Vagina (tissue), 2 donors: ENCODE data around the gene IKBKE.

ENCODE experiments used
- POLR2A ChIP-seq, 2 donors: fragments of 450-650 bp; IDR thresholded peaks; one replicate each; pipeline ENCODE4 v1.6.1; 2017; ENCODE audit warnings: antibody characterized with exemption in 2 of 2, mild to moderate bottlenecking in 2 of 2, moderate library complexity in 2 of 2
- POLR2AphosphoS5 ChIP-seq, 2 donors: sonication (generic); formaldehyde crosslinking; IDR thresholded peaks; one replicate each; pipeline ENCODE4 v1.9.0; 2017; ENCODE audit warnings: antibody characterized with exemption in 2 of 2, mild to moderate bottlenecking in 2 of 2, low read depth in 1 of 2; ENCODE audit not compliant: insufficient read depth in 1 of 2
- TF ChIP-seq, protein P1 (sequence below), 3 experiments: fragments of 450-650 bp in 2 of 3; fragments of 200-600 bp in 1 of 3; sonication (generic) in 1 of 3; IDR thresholded peaks; one replicate each; pipeline ENCODE4 v1.5.1; 2017 to 2019; ENCODE audit warnings: antibody characterized with exemption in 3 of 3, mild to moderate bottlenecking in 2 of 3, moderate library complexity in 2 of 3

DNA sequence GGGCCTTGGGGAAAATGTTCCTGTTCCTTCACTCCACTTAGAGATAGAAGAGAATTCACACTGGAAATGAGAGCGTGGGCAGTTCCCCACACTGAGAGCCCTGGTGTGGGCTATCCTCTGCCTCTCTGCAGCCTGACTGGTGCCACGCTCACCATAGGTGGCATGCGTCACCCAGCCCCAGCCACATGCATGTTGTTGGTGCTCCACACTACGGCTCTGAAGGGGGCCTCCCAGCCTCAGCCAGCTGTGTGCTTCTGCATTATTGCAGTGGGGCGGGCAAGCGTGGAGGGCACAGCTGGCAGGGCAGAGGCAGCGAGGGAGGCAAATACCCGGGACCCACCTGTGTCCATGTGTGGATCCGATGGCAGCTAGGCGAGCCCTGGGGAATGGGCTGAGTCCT, 22.3 kb downstream of the IKBKE start:
- TF ChIP-seq, protein P1, sequence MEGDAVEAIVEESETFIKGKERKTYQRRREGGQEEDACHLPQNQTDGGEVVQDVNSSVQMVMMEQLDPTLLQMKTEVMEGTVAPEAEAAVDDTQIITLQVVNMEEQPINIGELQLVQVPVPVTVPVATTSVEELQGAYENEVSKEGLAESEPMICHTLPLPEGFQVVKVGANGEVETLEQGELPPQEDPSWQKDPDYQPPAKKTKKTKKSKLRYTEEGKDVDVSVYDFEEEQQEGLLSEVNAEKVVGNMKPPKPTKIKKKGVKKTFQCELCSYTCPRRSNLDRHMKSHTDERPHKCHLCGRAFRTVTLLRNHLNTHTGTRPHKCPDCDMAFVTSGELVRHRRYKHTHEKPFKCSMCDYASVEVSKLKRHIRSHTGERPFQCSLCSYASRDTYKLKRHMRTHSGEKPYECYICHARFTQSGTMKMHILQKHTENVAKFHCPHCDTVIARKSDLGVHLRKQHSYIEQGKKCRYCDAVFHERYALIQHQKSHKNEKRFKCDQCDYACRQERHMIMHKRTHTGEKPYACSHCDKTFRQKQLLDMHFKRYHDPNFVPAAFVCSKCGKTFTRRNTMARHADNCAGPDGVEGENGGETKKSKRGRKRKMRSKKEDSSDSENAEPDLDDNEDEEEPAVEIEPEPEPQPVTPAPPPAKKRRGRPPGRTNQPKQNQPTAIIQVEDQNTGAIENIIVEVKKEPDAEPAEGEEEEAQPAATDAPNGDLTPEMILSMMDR (IDR thresholded peaks at IDR 0.05): no peak
- no peak for TF ChIP-seq POLR2A (IDR thresholded peaks at IDR 0.05)
- no peak for TF ChIP-seq POLR2AphosphoS5 (IDR thresholded peaks at IDR 0.05; ENCODE audit: insufficient read depth in 1 of 2, low read depth in 1 of 2)
